HG03159 (cell line): ENCODE results near the gene GLOD5.

Experiments
- ATAC-seq: cut with Tn5 transposase; IDR thresholded peaks from one replicate; pipeline ENCODE4 v1.9.1; 2021; ENCODE audit warnings: mild to moderate bottlenecking, moderate library complexity; ENCODE audit not compliant: unreplicated experiment

GLOD5 gene

GRCh38 chrX:48753708-48754228 is 7.8 kb upstream of the GLOD5 start:
- ATAC-seq: no peak

- no peak for ATAC-seq
Observed at GRCh38 chrX:48754238-48754637, 7.3 kb upstream of the GLOD5 start.

GRCh38 chrX:48769230-48769629 is 7.7 kb downstream of the GLOD5 start:
- ATAC-seq: no peak

- ATAC-seq: no peak
Observed at GRCh38 chrX:48770296-48770695, 8.7 kb downstream of the GLOD5 start.

GRCh38 chrX:48772602-48773001 is 11.1 kb downstream of the GLOD5 start:
- ATAC-seq: no peak

GRCh38 chrX:48776818-48777439 is 15.4 kb downstream of the GLOD5 start:
- no peak for ATAC-seq

- no peak for ATAC-seq
Observed at GRCh38 chrX:48779399-48779798, 17.9 kb downstream of the GLOD5 start.

- no peak for ATAC-seq
Observed at GRCh38 chrX:48781705-48782104, 20.2 kb downstream of the GLOD5 start.

- no peak for ATAC-seq
Observed at GRCh38 chrX:48782216-48782615, 20.7 kb downstream of the GLOD5 start.

- ATAC-seq: no peak
Observed at GRCh38 chrX:48782795-48783194, 21.2 kb downstream of the GLOD5 start.

- no peak for ATAC-seq
Observed at GRCh38 chrX:48784726-48785125, 23.2 kb downstream of the GLOD5 start.

- no peak for ATAC-seq
Observed at GRCh38 chrX:48785186-48785539, 23.6 kb downstream of the GLOD5 start.

GRCh38 chrX:48785540-48786214 is 24.1 kb downstream of the GLOD5 start:
- no peak for ATAC-seq

- no peak for ATAC-seq
Observed at GRCh38 chrX:48786341-48786800, 24.8 kb downstream of the GLOD5 start, which contains the start of gene GATA1. GATA1 (plus strand) TSS chrX:48786590; CDS start chrX:48791110, 4,520 bp downstream.

GRCh38 chrX:48786825-48787504 is 25.4 kb downstream of the GLOD5 start:
- no peak for ATAC-seq

- ATAC-seq: no peak
Observed at GRCh38 chrX:48787505-48788443, 26.2 kb downstream of the GLOD5 start.

- ATAC-seq: no peak
Observed at GRCh38 chrX:48789366-48790220, 28.0 kb downstream of the GLOD5 start.

- no peak for ATAC-seq
Observed at GRCh38 chrX:48790477-48790876, 28.9 kb downstream of the GLOD5 start.

GRCh38 chrX:48791063-48791820 is 29.7 kb downstream of the GLOD5 start:
- no peak for ATAC-seq
